GM23338 (cell line): ENCODE results near the gene CARMIL1. TPM values are rescaled to one million over a fixed set of nuclear protein-coding genes. Genes with fewer than 3 reads are reported as not detected.

Experiments used
- ATAC-seq: fragments of 200-7000 bp; cut with Tn5 transposase; 3 replicates; pipeline ENCODE4 v1.9.1; 2020
- DNase-seq: peaks from one replicate; pipeline ENCODE4 v3.0.0-alpha.2; 2015; ENCODE audit warnings: low spot score
- H2AFZ ChIP-seq: fragments of 200-600 bp; sonication (generic); 2 replicates; pipeline ENCODE4 v1.8.0; 2016; ENCODE audit warnings: antibody characterized with exemption, mild to moderate bottlenecking, moderate library complexity
- H3F3A ChIP-seq: fragments of 200-600 bp; sonication (generic); replicated peaks from 2 replicates; pipeline ENCODE4 v1.8.0; 2017; ENCODE audit warnings: antibody characterized with exemption, mixed run types, low read depth
- H3K27ac ChIP-seq: fragments of 200-600 bp; sonication (generic); 2 replicates; pipeline ENCODE4 v1.6.1; 2016; ENCODE audit warnings: low read depth
- H3K27me3 ChIP-seq: fragments of 200-600 bp; sonication (generic); 2 replicates; pipeline ENCODE4 v1.8.0; 2016; ENCODE audit warnings: mild to moderate bottlenecking, mixed run types, moderate library complexity; ENCODE audit not compliant: insufficient read depth
- H3K36me3 ChIP-seq: fragments of 200-600 bp; sonication (generic); 2 replicates; pipeline ENCODE4 v1.8.0; 2016; ENCODE audit warnings: mild to moderate bottlenecking; ENCODE audit not compliant: insufficient read depth
- H3K4me1 ChIP-seq: fragments of 200-600 bp; sonication (generic); 2 replicates; pipeline ENCODE4 v1.8.0; 2016; ENCODE audit warnings: mild to moderate bottlenecking, moderate library complexity; ENCODE audit not compliant: insufficient read depth
- H3K4me2 ChIP-seq: fragments of 200-600 bp; sonication (generic); 2 replicates; pipeline ENCODE4 v1.7.1; 2017; ENCODE audit warnings: mixed run types
- H3K4me3 ChIP-seq: fragments of 200-600 bp; sonication (generic); 2 replicates; pipeline ENCODE4 v1.6.1; 2016; ENCODE audit warnings: mixed run types
- H3K79me2 ChIP-seq: fragments of 200-600 bp; sonication (generic); replicated peaks from 2 replicates; pipeline ENCODE4 v1.8.0; 2017; ENCODE audit warnings: mild to moderate bottlenecking; ENCODE audit not compliant: insufficient read depth
- H3K9me2 ChIP-seq: fragments of 200-600 bp; sonication (generic); 2 replicates; pipeline ENCODE4 v1.8.0; 2017; ENCODE audit not compliant: insufficient read depth
- H4K20me1 ChIP-seq: fragments of 200-600 bp; sonication (generic); replicated peaks from 2 replicates; pipeline ENCODE4 v1.8.0; 2017; ENCODE audit warnings: mild to moderate bottlenecking; ENCODE audit not compliant: insufficient read depth
- H3K27ac Mint-ChIP-seq: 2 replicates; pipeline ENCODE4 v1.8.0; 2020; ENCODE audit warnings: inconsistent platforms, mild to moderate bottlenecking, moderate library complexity, mixed read lengths
- H3K27me3 Mint-ChIP-seq: 3 replicates; pipeline ENCODE4 v1.8.0; 2022; ENCODE audit warnings: low read depth, mild to moderate bottlenecking, moderate library complexity, mixed read lengths, inconsistent platforms; ENCODE audit not compliant: insufficient read depth, poor library complexity
- H3K36me3 Mint-ChIP-seq: 3 replicates; pipeline ENCODE4 v1.8.0; 2021; ENCODE audit warnings: low read depth, mild to moderate bottlenecking, inconsistent platforms, moderate library complexity, mixed read lengths
- H3K4me1 Mint-ChIP-seq: 3 replicates; pipeline ENCODE4 v1.8.0; 2020; ENCODE audit warnings: mild to moderate bottlenecking, inconsistent platforms, mixed read lengths
- H3K4me3 Mint-ChIP-seq: 3 replicates; pipeline ENCODE4 v1.8.0; 2021; ENCODE audit warnings: moderate library complexity, mild to moderate bottlenecking, inconsistent platforms, mixed read lengths
- H3K9me3 Mint-ChIP-seq: 3 replicates; pipeline ENCODE4 v1.8.0; 2020; ENCODE audit warnings: moderate library complexity, mild to moderate bottlenecking, inconsistent platforms, mixed read lengths
- CTCF ChIP-seq, 2 experiments: fragments of 200-600 bp in 1 of 2; sonication (generic) in 1 of 2; conservative IDR thresholded peaks; 2 replicates each; pipeline versions ENCODE4 v1.5.1 to v1.6.1; 2016 to 2017; ENCODE audit warnings: antibody characterized with exemption in 2 of 2, low read depth in 2 of 2, mild to moderate bottlenecking in 2 of 2, moderate library complexity in 1 of 2
- ETS1 ChIP-seq: IDR thresholded peaks from 2 replicates; pipeline ENCODE4 v1.6.1; 2016; ENCODE audit warnings: antibody characterized with exemption
- EZH2 ChIP-seq: fragments of 200-600 bp; sonication (generic); IDR thresholded peaks from one replicate; pipeline ENCODE4 v1.8.0; 2017; ENCODE audit warnings: antibody characterized with exemption, mild to moderate bottlenecking, low read depth; ENCODE audit not compliant: unreplicated experiment
- JUNB ChIP-seq: IDR thresholded peaks from one replicate; pipeline ENCODE4 v1.6.1; 2016; ENCODE audit warnings: antibody characterized with exemption; ENCODE audit not compliant: unreplicated experiment
- NANOG ChIP-seq: IDR thresholded peaks from 2 replicates; pipeline ENCODE4 v1.6.1; 2016; ENCODE audit warnings: antibody characterized with exemption, borderline replicate concordance
- POLR2AphosphoS5 ChIP-seq: IDR thresholded peaks from 2 replicates; pipeline ENCODE4 v1.6.1; 2016; ENCODE audit warnings: antibody characterized with exemption, low read depth
- REST ChIP-seq: IDR thresholded peaks from one replicate; pipeline ENCODE4 v1.6.1; 2018; ENCODE audit warnings: antibody characterized with exemption; ENCODE audit not compliant: unreplicated experiment
- STAT1 ChIP-seq: IDR thresholded peaks from one replicate; pipeline ENCODE4 v1.6.1; 2016; ENCODE audit warnings: antibody characterized with exemption; ENCODE audit not compliant: unreplicated experiment
- ZNF114 ChIP-seq: fragments of 250-450 bp; sonication (Bioruptor Pico); IDR thresholded peaks from 2 replicates; pipeline ENCODE4 v1.5.0; 2020; ENCODE audit warnings: mild to moderate bottlenecking, moderate library complexity
- ZNF331 ChIP-seq: fragments of 250-450 bp; sonication (Bioruptor Pico); IDR thresholded peaks from 2 replicates; pipeline ENCODE4 v1.5.0; 2020; ENCODE audit warnings: low read depth, mild to moderate bottlenecking, moderate library complexity
- polyA plus RNA-seq: library from polyadenylated mRNA; unstranded; fragments of >200 nt; fragmentation: Nextera tagmentation; extraction: Ambion mirVana; gene quantifications from 2 replicates; pipeline ENCODE4 v1.2.1, GENCODE V29; 2016
- total RNA-seq: library from RNA; depleted of rRNA; stranded (reverse); fragments of >200 nt; shearing (Covaris generic); gene quantifications from 2 replicates; pipeline ENCODE4 v1.2.3, GENCODE V29; 2014

Gene CARMIL1
- total and polyA plus RNA-seq, 2 experiments from 2014 or later: 43.2 to 66.9 TPM

GRCh38 chr6:25417046-25417605 is 138.0 kb downstream of the CARMIL1 start:
- Mint-ChIP-seq H3K36me3 (peaks cover 29% of the 10 kb centered on the region), H3K27ac (peak overlapping the region; percentile 56; the same call in 1 of the 2 replicates), H3K9me3 (peaks cover 18% of the 10 kb centered on the region), H3K27me3 (peaks cover 8% of the 10 kb centered on the region), H3K4me3 (no peak overlapping the region), H3K4me1 (peaks cover 57% of the 10 kb centered on the region)
- H3K27ac ChIP-seq: no peak overlapping the region
- H2AFZ ChIP-seq: no peak overlapping the region
- ATAC-seq (no peak), DNase-seq (no peak)
- TF ChIP-seq REST: no peak
- no peak for TF ChIP-seq EZH2
- TF ChIP-seq ZNF331 (CRISPR knock-in tag): no peak
- H3K36me3 ChIP-seq: 0 out of 2 replicates have a peak, but pooled peaks cover 4% of the 10 kb centered on the region
- H3F3A ChIP-seq: no peaks in the 10 kb centered on the region
- H3K9me2 ChIP-seq: no peaks in the 10 kb centered on the region
- H3K4me3 ChIP-seq: no peak overlapping the region
- H3K27me3 ChIP-seq: no peaks in the 10 kb centered on the region
- H3K4me2 ChIP-seq: no peak overlapping the region
- peaks cover 58% of the 10 kb centered on the region for H3K4me1 ChIP-seq
- peaks cover 64% of the 10 kb centered on the region for H3K79me2 ChIP-seq
- no peaks in the 10 kb centered on the region for H4K20me1 ChIP-seq

GRCh38 chr6:25418454-25419052 is 139.4 kb downstream of the CARMIL1 start:
- Histone ChIP-seq H2AFZ (no peak overlapping the region), H3K27ac (no peak overlapping the region), H3K9me2 (no peaks in the 10 kb centered on the region), H3K4me3 (no peak overlapping the region), H3K27me3 (no peaks in the 10 kb centered on the region), H3K36me3 (0 out of 2 replicates have a peak, but pooled peaks cover 4% of the 10 kb centered on the region), H3K4me1 (peaks cover 51% of the 10 kb centered on the region), H3F3A (no peaks in the 10 kb centered on the region), H3K79me2 (peaks cover 57% of the 10 kb centered on the region), H3K4me2 (no peak overlapping the region), H4K20me1 (no peaks in the 10 kb centered on the region)
- H3K4me1 Mint-ChIP-seq: peaks cover 53% of the 10 kb centered on the region
- H3K36me3 Mint-ChIP-seq: peaks cover 29% of the 10 kb centered on the region
- ATAC-seq: no peak
- no peak for TF ChIP-seq POLR2AphosphoS5
- TF ChIP-seq ZNF114 (CRISPR knock-in tag): no peak
- no peak for TF ChIP-seq ZNF331 (CRISPR knock-in tag)
- TF ChIP-seq EZH2: no peak
- no peak for TF ChIP-seq CTCF (conservative IDR thresholded peaks at IDR 0.05; ENCODE audit: low read depth in 2 of 2)
- TF ChIP-seq STAT1: no peak
- no peak for TF ChIP-seq JUNB
- no peak for TF ChIP-seq ETS1
- TF ChIP-seq NANOG: no peak
- TF ChIP-seq REST: no peak
- no peak overlapping the region for H3K4me3 Mint-ChIP-seq
- peaks cover 18% of the 10 kb centered on the region for H3K9me3 Mint-ChIP-seq
- peaks cover 5% of the 10 kb centered on the region for H3K27me3 Mint-ChIP-seq
- no peak for DNase-seq
- H3K27ac Mint-ChIP-seq: no peak overlapping the region
